Prostate gland (tissue), 2 donors: ENCODE data around the gene NPDC1.

Source experiments
- CTCF ChIP-seq, 4 experiments: fragments of 200-600 bp in 2 of 4; fragments of 450-650 bp in 2 of 4; sonication (generic) in 2 of 4; IDR thresholded peaks; 1 replicate in 3 of 4; 2 replicates in 1 of 4; pipeline ENCODE4 v1.5.1; 2016 to 2019; ENCODE audit warnings: antibody characterized with exemption in 4 of 4, mild to moderate bottlenecking in 2 of 4, moderate library complexity in 2 of 4
- POLR2A ChIP-seq: fragments of 450-650 bp; IDR thresholded peaks from one replicate; pipeline ENCODE4 v1.6.1; 2016; ENCODE audit warnings: antibody characterized with exemption, mild to moderate bottlenecking
- POLR2AphosphoS5 ChIP-seq: sonication (generic); formaldehyde crosslinking; IDR thresholded peaks from one replicate; pipeline ENCODE4 v1.6.1; 2017; ENCODE audit warnings: antibody characterized with exemption

GRCh38 chr9:137012694-137013570, 33.0 kb downstream of the NPDC1 start:
- TF ChIP-seq POLR2A (no peak), POLR2AphosphoS5 (no peak), CTCF (IDR thresholded peaks at IDR 0.05) (no peak)
